ENCODE data around the gene EBI3. TPM values are rescaled to one million over a fixed set of nuclear protein-coding genes. Genes with fewer than 3 reads are reported as not detected.

The EBI3 gene
- total and polyA plus RNA-seq, 2 of the 8 experiments (the other 6 are each of a cell fraction or from before 2014, with no cell fraction given): 0.99 to 8.4 TPM

DNA sequence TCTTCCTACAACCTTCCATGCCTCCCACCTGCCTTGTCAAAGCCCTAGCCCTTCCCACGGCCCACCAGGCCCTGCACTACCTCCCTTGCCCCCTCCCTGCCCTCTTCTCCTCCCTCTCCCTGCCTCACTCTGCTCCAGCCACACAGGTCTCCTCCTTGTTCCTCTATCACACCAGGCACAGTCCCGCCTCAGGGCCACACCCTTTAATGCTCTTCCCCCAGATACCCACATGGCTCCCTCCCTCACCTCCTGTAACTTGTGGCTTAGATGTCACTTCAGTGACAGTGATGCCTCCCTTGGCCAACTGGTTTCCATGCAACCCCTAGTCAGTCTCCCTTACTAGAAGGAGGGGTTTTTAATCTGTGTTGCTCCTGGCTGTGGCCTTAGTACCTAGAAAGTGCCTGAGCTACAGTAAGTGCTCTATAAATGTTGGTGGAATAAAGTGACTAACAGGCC, 48.2 kb upstream of the EBI3 start:
- no peak overlapping the region for H3K14ac ChIP-seq (ENCODE audit: insufficient read length)
- H3K27ac ChIP-seq (ENCODE audit: low read depth, low read length): no peak overlapping the region
- H4K8ac ChIP-seq (ENCODE audit: extremely low read depth, insufficient read depth, low read length): no peak overlapping the region
- DNase-seq (ENCODE audit: low read depth in 1 of 2, low spot score in 2 of 2) (no peak), FAIRE-seq (no peak)
- H2AK5ac ChIP-seq (ENCODE audit: low read depth, low read length): no peak overlapping the region
- H4K5ac ChIP-seq (ENCODE audit: insufficient read length, low read depth, low read length): no peak overlapping the region
- no peak overlapping the region for H4K91ac ChIP-seq (replicated peaks; ENCODE audit: insufficient read length, low read length)
- H2BK5ac ChIP-seq (ENCODE audit: low read depth, low read length): no peak overlapping the region
- H2BK12ac ChIP-seq (ENCODE audit: low read depth, low read length): no peak overlapping the region
- no peak overlapping the region for H2BK120ac ChIP-seq (replicated peaks; ENCODE audit: low read depth, low read length)
- peaks cover 2 to 3% of the 10 kb centered on the region in 2 experiments for H4K20me1 ChIP-seq (replicated peaks in 1 of 2; ENCODE audit: control insufficient read depth in 1 of 2, insufficient read depth in 2 of 2, low read length in 2 of 2)
- no peaks in the 10 kb centered on the region for H3K9me3 ChIP-seq (ENCODE audit: insufficient read depth in 2 of 2, low read depth in 1 of 2, low read length in 1 of 2)
- no peak for TF ChIP-seq RAD21 (IDR thresholded peaks at IDR 0.05 in 1 of 2, conservative IDR thresholded peaks at IDR 0.05 in 1 of 2; ENCODE audit: low read depth in 2 of 2, low read length in 2 of 2)
- peaks cover 0 to 3% (median under 1%) of the 10 kb centered on the region in 4 experiments; a peak in 2 of 7 replicates for H3K4me1 ChIP-seq (replicated peaks in 1 of 4; ENCODE audit: control insufficient read depth in 3 of 4, insufficient read depth in 4 of 4, low read length in 3 of 4)
- H2AFZ ChIP-seq (ENCODE audit: low read length): no peak overlapping the region
- H3K27me3 ChIP-seq (replicated peaks in 1 of 4; ENCODE audit: control insufficient read depth in 3 of 4, extremely low read depth in 1 of 4, insufficient read depth in 3 of 4, low read length in 3 of 4): no peaks in the 10 kb centered on the region
- ChIA-PET POLR2A (ENCODE audit: partially characterized antibody) (no interaction called here), CTCF (ENCODE audit: partially characterized antibody) (no interaction called here)
- no peak overlapping the region for H3K4ac ChIP-seq (replicated peaks; ENCODE audit: insufficient read length, low read depth, low read length)
- H3K79me1 ChIP-seq (ENCODE audit: low read depth, low read length): peaks cover 2% of the 10 kb centered on the region
- no peak overlapping the region for H2BK20ac ChIP-seq (ENCODE audit: low read length)
- H2BK15ac ChIP-seq (ENCODE audit: low read length): no peak overlapping the region
- no peaks in the 10 kb centered on the region; a peak in 1 of 4 replicates for H3K79me2 ChIP-seq (ENCODE audit: control insufficient read depth in 1 of 2, insufficient read depth in 2 of 2, low read length in 2 of 2)
- H3K23me2 ChIP-seq (ENCODE audit: low read depth, low read length): peaks cover 13% of the 10 kb centered on the region
- no peaks in the 10 kb centered on the region; a peak in 2 of 8 replicates for H3K36me3 ChIP-seq (ENCODE audit: control insufficient read depth in 2 of 4, insufficient read depth in 4 of 4, low read length in 3 of 4)
- no peak overlapping the region for H3K56ac ChIP-seq (replicated peaks; ENCODE audit: insufficient read length, low read depth, low read length)
- 87% methylated on average over 2 of the region's 2 CpGs; no CpG with 5 or more reads in 1 of the 2 experiments for WGBS, 2 experiments (ENCODE audit: extremely low coverage in 1 of 2, insufficient coverage in 1 of 2, insufficient read length in 1 of 2, insufficient replicate concordance in 2 of 2, low coverage in 1 of 2, low lambda C conversion rate in 2 of 2, missing lambda C conversion rate in 1 of 2)
- H3K9ac ChIP-seq (replicated peaks in 1 of 4; ENCODE audit: extremely low read depth in 1 of 4, low read depth in 3 of 4, low read length in 3 of 4): peak overlapping the region in 1 of 4 experiments; percentile 22; a peak in 2 of 7 replicates
- no peak overlapping the region for H3K4me3 ChIP-seq (ENCODE audit: extremely low read depth in 1 of 4, insufficient read depth in 2 of 4, low read depth in 3 of 4, low read length in 4 of 4)
- peak overlapping the region; percentile 21 to 76; a peak in 2 of 4 replicates for H3K4me2 ChIP-seq (ENCODE audit: insufficient read depth in 1 of 2, low read depth in 2 of 2, low read length in 2 of 2)
- H3K23ac ChIP-seq (ENCODE audit: insufficient read length): no peak overlapping the region
- no peak overlapping the region for H3K18ac ChIP-seq (ENCODE audit: extremely low read depth, low read length)

Measured in H1 (cell line).